Neural cell (in vitro differentiated cells): Measurements from ENCODE around the gene CYP3A4. TPM values are rescaled to one million over a fixed set of nuclear protein-coding genes. Genes with fewer than 3 reads are reported as not detected.
"Not testable (repeated sequence)": the region's sequence is repeated elsewhere in the genome, so short reads cannot be mapped to it uniquely, and the experiment has no call there.

ENCODE experiments used
- H2AFZ ChIP-seq: fragments of 200-600, 300-800 bp; sonication (generic), shearing (Covaris generic); 2 replicates; pipeline ENCODE4 v1.6.0; 2014; ENCODE audit warnings: low read depth, mild to moderate bottlenecking, antibody characterized with exemption, low read length, moderate library complexity
- H3F3A ChIP-seq: fragments of 200-600 bp; shearing (Covaris generic); 2 replicates; pipeline ENCODE4 v1.6.1; 2016; ENCODE audit warnings: mild to moderate bottlenecking, moderate library complexity, mixed read lengths, antibody characterized with exemption, low read length; ENCODE audit not compliant: insufficient read depth, poor library complexity, severe bottlenecking
- H3K27ac ChIP-seq: fragments of 200-600, 300-800 bp; sonication (generic), shearing (Covaris generic); 2 replicates; pipeline ENCODE4 v1.5.1; 2014; ENCODE audit warnings: mild to moderate bottlenecking, low read length, moderate library complexity
- H3K27me3 ChIP-seq: fragments of 300-800, 200-600 bp; sonication (generic), shearing (Covaris generic); 2 replicates; pipeline ENCODE4 v1.6.0; 2014; ENCODE audit warnings: mild to moderate bottlenecking, low read depth, low read length, moderate library complexity; ENCODE audit not compliant: insufficient read depth
- H3K36me3 ChIP-seq: fragments of 300-800, 200-600 bp; sonication (generic), shearing (Covaris generic); 2 replicates; pipeline ENCODE4 v1.5.1; 2014; ENCODE audit warnings: mild to moderate bottlenecking, antibody characterized with exemption, low read length, moderate library complexity; ENCODE audit not compliant: insufficient read depth
- H3K4me2 ChIP-seq: fragments of 300-800, 200-600 bp; sonication (generic), shearing (Covaris generic); 2 replicates; pipeline ENCODE4 v1.6.0; 2014; ENCODE audit warnings: mild to moderate bottlenecking, low read length
- H3K4me3 ChIP-seq: fragments of 300-800, 200-600 bp; sonication (generic), shearing (Covaris generic); 2 replicates; pipeline ENCODE4 v1.5.1; 2014; ENCODE audit warnings: mild to moderate bottlenecking, low read length, moderate library complexity
- H3K79me2 ChIP-seq: fragments of 200-600 bp; shearing (Covaris generic); replicated peaks from 2 replicates; pipeline ENCODE4 v1.6.0; 2014; ENCODE audit warnings: mild to moderate bottlenecking, low read length, moderate library complexity; ENCODE audit not compliant: insufficient read depth
- H3K9ac ChIP-seq: fragments of 300-800, 200-600 bp; sonication (generic), shearing (Covaris generic); 2 replicates; pipeline ENCODE4 v1.6.1; 2016; ENCODE audit warnings: mild to moderate bottlenecking, low read length, mixed read lengths
- H3K9me2 ChIP-seq: fragments of 200-600 bp; shearing (Covaris generic); 2 replicates; pipeline ENCODE4 v1.6.1; 2016; ENCODE audit warnings: mild to moderate bottlenecking, low read length, mixed read lengths; ENCODE audit not compliant: insufficient read depth
- H3K9me3 ChIP-seq: fragments of 200-600, 300-800 bp; sonication (generic), shearing (Covaris generic); 2 replicates; pipeline ENCODE4 v1.6.1; 2016; ENCODE audit warnings: mild to moderate bottlenecking, mixed run types, low read length, moderate library complexity, mixed read lengths
- H4K20me1 ChIP-seq: fragments of 200-600 bp; shearing (Covaris generic); 2 replicates; pipeline ENCODE4 v1.6.1; 2016; ENCODE audit warnings: mild to moderate bottlenecking, mixed run types; ENCODE audit not compliant: insufficient read depth
- EP300 ChIP-seq: fragments of 450-650 bp; conservative IDR thresholded peaks from 2 replicates; pipeline ENCODE4 v1.6.1; 2014; ENCODE audit warnings: antibody characterized with exemption, mild to moderate bottlenecking, moderate library complexity; ENCODE audit not compliant: poor library complexity, severe bottlenecking
- EZH2 ChIP-seq: fragments of 200-600, 300-800 bp; shearing (Covaris generic), sonication (generic); IDR thresholded peaks from 2 replicates; pipeline ENCODE4 v1.6.1; 2014; ENCODE audit warnings: antibody characterized with exemption, low read length, borderline replicate concordance, mild to moderate bottlenecking; ENCODE audit not compliant: insufficient read depth, poor library complexity, severe bottlenecking
- MXI1 ChIP-seq: fragments of 450-650 bp; conservative IDR thresholded peaks from 2 replicates; pipeline ENCODE4 v1.6.1; 2014; ENCODE audit warnings: antibody characterized with exemption, mild to moderate bottlenecking; ENCODE audit not compliant: poor library complexity, severe bottlenecking
- POLR2AphosphoS5 ChIP-seq: IDR thresholded peaks from 2 replicates; pipeline ENCODE4 v1.6.1; 2012
- RAD21 ChIP-seq: fragments of 450-650 bp; conservative IDR thresholded peaks from 2 replicates; pipeline ENCODE4 v1.6.1; 2014; ENCODE audit warnings: antibody characterized with exemption, mild to moderate bottlenecking, moderate library complexity
- SMC3 ChIP-seq: fragments of 450-650 bp; conservative IDR thresholded peaks from 2 replicates; pipeline ENCODE4 v1.6.1; 2014; ENCODE audit warnings: antibody characterized with exemption, mild to moderate bottlenecking, moderate library complexity; ENCODE audit not compliant: poor library complexity
- TAF1 ChIP-seq: IDR thresholded peaks from 2 replicates; pipeline ENCODE4 v1.6.1; 2012; ENCODE audit warnings: low read depth
- polyA plus RNA-seq: library from polyadenylated mRNA; depleted of rRNA; stranded (reverse); fragments of >200 nt; gene quantifications from 2 replicates; pipeline ENCODE4 v1.2.3, GENCODE V29; 2014
- TF ChIP-seq, protein P1 (sequence below): IDR thresholded peaks from 2 replicates; pipeline ENCODE4 v1.6.1; 2012; ENCODE audit warnings: borderline replicate concordance
- TF ChIP-seq, protein P2 (sequence below): fragments of 450-650 bp; IDR thresholded peaks from 2 replicates; pipeline ENCODE4 v1.5.1; 2014; ENCODE audit warnings: antibody characterized with exemption, mild to moderate bottlenecking, moderate library complexity; ENCODE audit not compliant: poor library complexity, severe bottlenecking

Gene CYP3A4
- polyA plus RNA-seq, 1 donor from 2014 or later: not detected

- Histone ChIP-seq H4K20me1 (no peaks in the 10 kb centered on the region), H3K4me3 (no peak overlapping the region), H2AFZ (no peak overlapping the region), H3K36me3 (no peaks in the 10 kb centered on the region), H3K9ac (no peak overlapping the region), H3K27ac (no peak overlapping the region), H3F3A (no peaks in the 10 kb centered on the region), H3K9me2 (no peaks in the 10 kb centered on the region), H3K9me3 (no peaks in the 10 kb centered on the region), H3K27me3 (no peaks in the 10 kb centered on the region), H3K79me2 (no peaks in the 10 kb centered on the region), H3K4me2 (no peak overlapping the region)
- TF ChIP-seq EZH2 (no peak), MXI1 (no peak), EP300 (no peak), POLR2AphosphoS5 (no peak), RAD21 (no peak), TAF1 (no peak), SMC3 (no peak)
- TF ChIP-seq, protein P1, sequence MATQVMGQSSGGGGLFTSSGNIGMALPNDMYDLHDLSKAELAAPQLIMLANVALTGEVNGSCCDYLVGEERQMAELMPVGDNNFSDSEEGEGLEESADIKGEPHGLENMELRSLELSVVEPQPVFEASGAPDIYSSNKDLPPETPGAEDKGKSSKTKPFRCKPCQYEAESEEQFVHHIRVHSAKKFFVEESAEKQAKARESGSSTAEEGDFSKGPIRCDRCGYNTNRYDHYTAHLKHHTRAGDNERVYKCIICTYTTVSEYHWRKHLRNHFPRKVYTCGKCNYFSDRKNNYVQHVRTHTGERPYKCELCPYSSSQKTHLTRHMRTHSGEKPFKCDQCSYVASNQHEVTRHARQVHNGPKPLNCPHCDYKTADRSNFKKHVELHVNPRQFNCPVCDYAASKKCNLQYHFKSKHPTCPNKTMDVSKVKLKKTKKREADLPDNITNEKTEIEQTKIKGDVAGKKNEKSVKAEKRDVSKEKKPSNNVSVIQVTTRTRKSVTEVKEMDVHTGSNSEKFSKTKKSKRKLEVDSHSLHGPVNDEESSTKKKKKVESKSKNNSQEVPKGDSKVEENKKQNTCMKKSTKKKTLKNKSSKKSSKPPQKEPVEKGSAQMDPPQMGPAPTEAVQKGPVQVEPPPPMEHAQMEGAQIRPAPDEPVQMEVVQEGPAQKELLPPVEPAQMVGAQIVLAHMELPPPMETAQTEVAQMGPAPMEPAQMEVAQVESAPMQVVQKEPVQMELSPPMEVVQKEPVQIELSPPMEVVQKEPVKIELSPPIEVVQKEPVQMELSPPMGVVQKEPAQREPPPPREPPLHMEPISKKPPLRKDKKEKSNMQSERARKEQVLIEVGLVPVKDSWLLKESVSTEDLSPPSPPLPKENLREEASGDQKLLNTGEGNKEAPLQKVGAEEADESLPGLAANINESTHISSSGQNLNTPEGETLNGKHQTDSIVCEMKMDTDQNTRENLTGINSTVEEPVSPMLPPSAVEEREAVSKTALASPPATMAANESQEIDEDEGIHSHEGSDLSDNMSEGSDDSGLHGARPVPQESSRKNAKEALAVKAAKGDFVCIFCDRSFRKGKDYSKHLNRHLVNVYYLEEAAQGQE: no peak
- TF ChIP-seq, protein P2, sequence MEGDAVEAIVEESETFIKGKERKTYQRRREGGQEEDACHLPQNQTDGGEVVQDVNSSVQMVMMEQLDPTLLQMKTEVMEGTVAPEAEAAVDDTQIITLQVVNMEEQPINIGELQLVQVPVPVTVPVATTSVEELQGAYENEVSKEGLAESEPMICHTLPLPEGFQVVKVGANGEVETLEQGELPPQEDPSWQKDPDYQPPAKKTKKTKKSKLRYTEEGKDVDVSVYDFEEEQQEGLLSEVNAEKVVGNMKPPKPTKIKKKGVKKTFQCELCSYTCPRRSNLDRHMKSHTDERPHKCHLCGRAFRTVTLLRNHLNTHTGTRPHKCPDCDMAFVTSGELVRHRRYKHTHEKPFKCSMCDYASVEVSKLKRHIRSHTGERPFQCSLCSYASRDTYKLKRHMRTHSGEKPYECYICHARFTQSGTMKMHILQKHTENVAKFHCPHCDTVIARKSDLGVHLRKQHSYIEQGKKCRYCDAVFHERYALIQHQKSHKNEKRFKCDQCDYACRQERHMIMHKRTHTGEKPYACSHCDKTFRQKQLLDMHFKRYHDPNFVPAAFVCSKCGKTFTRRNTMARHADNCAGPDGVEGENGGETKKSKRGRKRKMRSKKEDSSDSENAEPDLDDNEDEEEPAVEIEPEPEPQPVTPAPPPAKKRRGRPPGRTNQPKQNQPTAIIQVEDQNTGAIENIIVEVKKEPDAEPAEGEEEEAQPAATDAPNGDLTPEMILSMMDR: no peak
These were observed 2.8 kb upstream of the CYP3A4 start for GRCh38 chr7:99786726-99787335.

- not testable (repeated sequence) for H3K27me3 ChIP-seq, H2AFZ ChIP-seq, H4K20me1 ChIP-seq, H3K4me3 ChIP-seq, H3K79me2 ChIP-seq, H3F3A ChIP-seq, H3K36me3 ChIP-seq, H3K9me3 ChIP-seq, H3K9me2 ChIP-seq, H3K9ac ChIP-seq, H3K27ac ChIP-seq, H3K4me2 ChIP-seq
These were observed 1.7 kb upstream of the CYP3A4 start for GRCh38 chr7:99785654-99786053.
